HL-60 (cell line): ENCODE data around the gene KRTAP26-1.

ENCODE experiments used
- DNase-seq, 2 experiments: peaks; one replicate each; pipeline ENCODE4 v3.0.0-alpha.2; 2010 to 2020; ENCODE audit warnings: low read depth in 1 of 2, low spot score in 1 of 2
- H3K27ac ChIP-seq: fragments of 250-450 bp; sonication (Bioruptor Pico); replicated peaks from 2 replicates; pipeline ENCODE4 v1.5.1; 2020; ENCODE audit warnings: mild to moderate bottlenecking, moderate library complexity
- H3K27me3 ChIP-seq: fragments of 250-450 bp; sonication (Bioruptor Pico); 2 replicates; pipeline ENCODE4 v1.5.1; 2021; ENCODE audit warnings: mild to moderate bottlenecking, moderate library complexity; ENCODE audit not compliant: insufficient read depth, poor library complexity, severe bottlenecking
- H3K4me3 ChIP-seq: replicated peaks from 2 replicates; pipeline ENCODE4 v1.5.1; 2011; ENCODE audit warnings: mild to moderate bottlenecking, control low read depth, low read length; ENCODE audit not compliant: insufficient read depth
- GABPA ChIP-seq: IDR thresholded peaks from 2 replicates; pipeline ENCODE4 v1.6.1; 2012; ENCODE audit warnings: low read depth
- POLR2AphosphoS5 ChIP-seq: IDR thresholded peaks from 2 replicates; pipeline ENCODE4 v1.6.1; 2012; ENCODE audit warnings: low read depth
- REST ChIP-seq: IDR thresholded peaks from 2 replicates; pipeline ENCODE4 v1.6.1; 2012; ENCODE audit warnings: low read depth; ENCODE audit not compliant: insufficient replicate concordance
- SPI1 ChIP-seq: IDR thresholded peaks from 2 replicates; pipeline ENCODE4 v1.6.1; 2012; ENCODE audit warnings: low read depth, mild to moderate bottlenecking, borderline replicate concordance
- TF ChIP-seq, protein P1 (sequence below): IDR thresholded peaks from one replicate; pipeline ENCODE4 v1.5.1; 2011; ENCODE audit warnings: low read length, control low read depth, inconsistent platforms; ENCODE audit not compliant: insufficient read depth

Gene KRTAP26-1

DNA sequence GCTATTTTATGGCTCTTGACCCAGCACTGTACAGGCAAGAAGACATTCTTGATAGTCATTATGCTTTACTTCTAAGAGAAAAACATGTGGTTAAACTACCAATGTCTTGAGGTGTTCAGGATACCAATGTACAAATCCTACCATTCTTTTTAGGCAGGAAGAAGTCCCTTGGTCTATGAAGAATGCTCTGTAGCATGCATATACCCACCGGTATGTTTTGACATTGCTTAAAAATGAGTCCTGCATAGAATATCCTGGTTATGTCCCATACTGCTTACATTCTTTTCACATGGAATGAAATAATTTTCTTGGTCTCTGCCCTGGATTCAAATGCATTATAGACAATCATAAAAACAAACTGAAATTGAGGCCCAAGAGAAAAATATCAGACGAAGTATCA lies 12.6 kb upstream of the KRTAP26-1 start:
- no peak for DNase-seq
- TF ChIP-seq GABPA (no peak), POLR2AphosphoS5 (no peak), REST (no peak), SPI1 (no peak)
- TF ChIP-seq, protein P1, sequence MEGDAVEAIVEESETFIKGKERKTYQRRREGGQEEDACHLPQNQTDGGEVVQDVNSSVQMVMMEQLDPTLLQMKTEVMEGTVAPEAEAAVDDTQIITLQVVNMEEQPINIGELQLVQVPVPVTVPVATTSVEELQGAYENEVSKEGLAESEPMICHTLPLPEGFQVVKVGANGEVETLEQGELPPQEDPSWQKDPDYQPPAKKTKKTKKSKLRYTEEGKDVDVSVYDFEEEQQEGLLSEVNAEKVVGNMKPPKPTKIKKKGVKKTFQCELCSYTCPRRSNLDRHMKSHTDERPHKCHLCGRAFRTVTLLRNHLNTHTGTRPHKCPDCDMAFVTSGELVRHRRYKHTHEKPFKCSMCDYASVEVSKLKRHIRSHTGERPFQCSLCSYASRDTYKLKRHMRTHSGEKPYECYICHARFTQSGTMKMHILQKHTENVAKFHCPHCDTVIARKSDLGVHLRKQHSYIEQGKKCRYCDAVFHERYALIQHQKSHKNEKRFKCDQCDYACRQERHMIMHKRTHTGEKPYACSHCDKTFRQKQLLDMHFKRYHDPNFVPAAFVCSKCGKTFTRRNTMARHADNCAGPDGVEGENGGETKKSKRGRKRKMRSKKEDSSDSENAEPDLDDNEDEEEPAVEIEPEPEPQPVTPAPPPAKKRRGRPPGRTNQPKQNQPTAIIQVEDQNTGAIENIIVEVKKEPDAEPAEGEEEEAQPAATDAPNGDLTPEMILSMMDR = no peak
- no peak overlapping the region for H3K4me3 ChIP-seq
- no peak overlapping the region for H3K27ac ChIP-seq
- H3K27me3 ChIP-seq = no peaks in the 10 kb centered on the region

DNA sequence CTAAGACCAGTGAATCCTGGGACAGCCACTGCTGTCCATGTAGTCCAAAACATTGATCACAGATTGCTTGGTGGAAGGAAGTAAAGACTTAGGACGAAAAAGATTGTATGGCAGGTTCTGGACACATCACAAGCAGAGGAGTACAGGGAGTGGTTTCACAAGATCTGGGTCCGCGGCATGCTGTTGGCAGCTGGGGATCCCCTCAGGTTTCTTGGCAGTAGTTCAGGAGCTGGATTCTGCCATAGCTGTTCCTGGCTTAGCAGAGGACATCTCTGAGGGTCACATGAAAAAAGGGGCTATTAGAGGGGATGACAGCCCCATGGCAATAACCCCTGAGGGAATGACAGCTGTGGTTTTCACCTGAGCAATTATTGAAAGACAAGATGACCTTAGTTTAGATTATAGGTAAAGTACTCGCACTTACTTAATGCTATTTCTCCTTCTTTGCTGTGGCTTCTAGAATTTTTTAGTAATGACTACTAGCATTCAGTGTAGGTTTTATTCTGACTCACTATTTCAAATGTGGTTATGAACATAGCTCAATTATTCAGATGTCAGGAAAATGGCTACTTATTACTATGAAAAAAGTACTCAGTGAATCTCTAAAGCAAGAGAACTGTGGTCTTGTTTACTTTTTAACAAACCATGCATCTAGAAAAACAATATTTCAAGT lies 9.2 kb upstream of the KRTAP26-1 start:
- no peak for TF ChIP-seq GABPA
- no peak for TF ChIP-seq REST
- TF ChIP-seq SPI1 = no peak
- TF ChIP-seq POLR2AphosphoS5 = no peak
- TF ChIP-seq, protein P1 = no peak
- H3K27me3 ChIP-seq = no peaks in the 10 kb centered on the region
- no peak for DNase-seq
- no peak overlapping the region for H3K4me3 ChIP-seq
- no peak overlapping the region for H3K27ac ChIP-seq

GRCh38 chr21:30326390-30326789 lies 6.3 kb upstream of the KRTAP26-1 start:
- Histone ChIP-seq H3K4me3 (no peak overlapping the region), H3K27me3 (no peaks in the 10 kb centered on the region), H3K27ac (no peak overlapping the region)
- no peak for DNase-seq
- TF ChIP-seq POLR2AphosphoS5 (no peak), GABPA (no peak), REST (no peak), SPI1 (no peak)
- TF ChIP-seq, protein P1 = no peak
